GM18505 (cell line): Measurements from ENCODE around the gene TMEM176B.

Experiments used
- ATAC-seq: cut with Tn5 transposase; IDR thresholded peaks from one replicate; pipeline ENCODE4 v1.9.1; 2021; ENCODE audit not compliant: unreplicated experiment
- POLR2A ChIP-seq: IDR thresholded peaks from 4 replicates; pipeline ENCODE4 v1.6.1; 2011; ENCODE audit warnings: borderline replicate concordance; ENCODE audit not compliant: insufficient read depth, insufficient read length; ENCODE audit errors: extremely low read depth

TMEM176B gene

DNA sequence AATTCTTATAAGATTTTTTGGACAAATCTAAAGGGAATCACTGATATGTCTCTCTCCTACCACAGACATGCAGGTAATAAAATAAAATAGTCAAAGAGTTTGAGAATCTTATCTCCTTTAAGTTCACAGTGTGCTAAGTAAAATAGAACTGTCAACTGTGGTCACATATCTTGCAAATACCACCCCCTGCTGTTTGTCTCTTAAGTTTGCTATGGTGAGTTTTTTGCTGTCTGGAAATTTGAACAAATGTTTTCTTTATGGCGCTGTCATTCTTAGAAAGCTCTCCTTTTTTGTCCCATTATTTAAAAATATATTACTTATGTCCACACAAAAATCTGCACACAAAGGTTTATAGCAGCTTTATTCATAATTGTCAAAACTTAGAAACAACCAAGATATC is 43.3 kb downstream of the TMEM176B start:
- TF ChIP-seq POLR2A, result no peak
- no peak for ATAC-seq

DNA sequence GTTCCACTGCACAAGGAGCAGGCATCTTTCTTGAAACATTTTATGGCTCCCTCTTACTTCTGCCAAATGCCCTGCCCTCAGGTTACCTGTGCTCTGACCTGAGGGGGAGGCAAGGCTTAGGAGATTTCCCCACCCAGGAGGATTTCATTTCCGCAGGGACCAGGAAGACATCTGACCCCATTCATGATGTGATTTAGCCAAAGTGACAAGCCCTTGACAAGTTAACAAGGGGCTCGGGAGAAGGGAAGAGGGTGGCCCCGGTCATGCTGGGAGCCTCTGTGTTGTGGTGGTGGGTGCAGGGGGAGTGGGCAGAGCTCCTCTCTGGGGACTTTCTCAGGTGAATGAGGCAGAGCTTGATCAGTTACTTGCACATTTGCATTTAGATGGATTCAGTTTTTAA is 44.0 kb downstream of the TMEM176B start:
- no peak for TF ChIP-seq POLR2A
- no peak for ATAC-seq

DNA sequence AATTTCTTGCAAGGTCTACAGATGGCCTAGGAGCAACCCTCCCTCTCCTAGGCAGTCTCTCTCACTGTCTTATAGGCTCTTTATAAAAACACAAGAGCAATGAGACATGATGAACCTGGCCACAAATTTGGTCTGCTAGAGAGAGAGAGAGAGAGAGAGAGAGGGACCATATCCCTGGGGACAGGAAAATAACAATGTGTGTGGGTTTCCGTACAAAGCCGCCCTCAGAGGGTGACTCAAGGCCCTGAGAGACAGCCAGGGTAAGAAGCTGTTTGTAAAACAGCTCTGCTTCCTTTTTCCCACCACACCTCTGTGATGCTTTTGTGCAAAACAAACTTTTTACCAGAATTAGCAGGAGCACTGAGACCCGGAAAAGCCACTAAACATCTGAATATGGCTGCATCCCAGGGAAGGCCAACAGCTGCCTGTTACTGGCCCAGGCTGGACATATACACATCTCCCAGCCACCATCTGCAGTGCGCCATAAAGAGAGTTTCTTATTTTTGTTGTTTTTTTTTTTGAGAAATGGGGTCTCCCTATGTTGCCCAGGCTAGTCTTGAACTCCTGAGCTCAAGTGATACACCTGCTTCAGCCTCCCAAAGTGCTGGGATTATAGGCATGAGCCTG is 44.6 kb downstream of the TMEM176B start:
- TF ChIP-seq POLR2A, result no peak
- no peak for ATAC-seq

DNA sequence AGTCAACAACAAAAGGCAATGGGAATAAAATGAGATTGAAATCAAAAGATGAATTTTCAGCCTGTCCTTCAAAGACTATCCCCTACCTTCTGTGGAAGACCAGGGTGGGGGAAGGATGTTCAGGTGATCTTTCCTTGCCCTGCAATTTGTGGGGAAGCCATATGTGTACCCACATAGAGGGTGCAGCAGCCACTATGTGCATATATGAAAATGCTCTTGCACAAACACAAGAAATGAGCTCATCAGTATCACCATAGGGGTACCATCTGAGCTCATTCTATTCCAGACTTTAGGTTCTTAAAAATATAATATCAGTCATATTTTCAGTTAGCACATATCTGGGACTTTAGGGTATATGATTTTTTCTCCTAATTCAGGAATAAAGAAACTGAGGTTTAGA is 45.2 kb downstream of the TMEM176B start:
- no peak for TF ChIP-seq POLR2A
- ATAC-seq, result no peak

DNA sequence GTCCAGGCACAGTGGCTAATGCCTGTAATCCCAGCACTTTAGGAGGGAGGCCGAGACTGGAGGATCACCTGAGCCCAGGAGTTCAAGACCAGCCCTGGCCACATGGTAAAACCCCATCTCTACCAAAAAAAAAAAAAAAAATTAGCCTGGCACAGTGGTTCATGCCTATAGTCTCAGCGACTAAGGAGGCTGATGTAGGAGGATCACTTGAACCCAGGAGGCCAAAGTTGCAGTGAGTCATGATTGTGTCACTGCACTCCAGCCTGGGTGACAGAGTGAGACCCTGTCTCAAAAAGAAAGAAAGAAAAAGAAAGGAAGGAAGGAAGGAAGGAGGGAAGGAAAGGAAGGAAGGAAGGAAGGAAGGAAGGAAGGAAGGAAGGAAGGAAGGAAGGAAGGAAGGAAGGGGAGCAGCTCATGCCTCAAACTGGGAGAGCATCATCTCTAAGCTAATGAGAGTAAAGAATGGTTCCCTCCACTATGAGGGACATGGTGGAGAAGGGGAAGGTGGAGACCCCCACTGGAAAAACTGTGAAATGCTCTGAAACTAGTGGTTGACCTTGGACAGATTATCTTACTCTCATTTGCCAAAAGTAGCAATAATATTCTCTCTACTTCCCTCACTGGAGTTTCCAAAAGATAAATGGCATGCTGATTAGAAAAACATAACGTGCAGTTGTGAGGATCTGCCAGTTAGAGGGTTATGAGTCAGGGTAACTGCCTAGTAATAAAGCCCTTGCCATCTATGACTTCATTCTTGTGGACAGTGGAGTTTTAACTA is 46.1 kb downstream of the TMEM176B start:
- no peak for TF ChIP-seq POLR2A
- no peak for ATAC-seq

DNA sequence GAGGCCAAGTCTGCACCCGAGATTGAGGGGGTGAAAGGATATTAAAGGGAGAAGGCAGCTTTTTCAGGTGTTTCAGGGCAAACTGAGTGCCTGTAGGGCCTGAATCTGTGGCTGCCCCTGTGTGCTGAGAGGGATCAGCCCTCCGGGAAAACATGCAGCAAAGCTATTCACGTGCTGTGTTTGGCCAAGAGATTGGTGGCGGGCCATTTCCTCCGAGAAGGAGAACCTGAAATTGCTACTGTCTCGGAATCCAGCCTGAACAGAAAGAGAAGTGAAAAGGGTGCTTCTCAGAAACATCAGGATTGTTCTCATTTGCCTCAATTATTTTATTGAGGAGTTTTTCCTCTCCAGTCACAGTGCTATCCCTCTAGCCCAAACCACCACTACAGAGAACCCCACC is 46.9 kb downstream of the TMEM176B start:
- TF ChIP-seq POLR2A, result no peak
- no peak for ATAC-seq

DNA sequence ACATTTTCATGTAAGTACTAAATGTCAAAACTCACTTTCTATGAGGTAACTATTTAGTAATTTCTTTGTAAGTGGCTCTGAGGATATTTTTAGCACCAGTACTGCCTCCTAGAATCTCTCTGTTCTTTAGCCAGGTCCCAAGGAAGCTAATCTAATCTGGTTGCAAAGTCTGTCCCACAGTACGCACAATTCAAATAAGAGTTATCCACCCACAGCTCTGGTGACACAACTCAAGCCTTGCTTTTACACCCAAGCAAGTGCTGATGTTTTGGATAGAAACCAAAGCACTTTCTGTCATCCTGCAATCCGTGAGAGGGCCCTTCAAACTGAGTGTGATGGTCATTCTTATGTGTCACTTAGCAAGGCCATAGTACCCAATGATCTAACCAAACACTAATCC is 48.5 kb downstream of the TMEM176B start:
- TF ChIP-seq POLR2A, result no peak

DNA sequence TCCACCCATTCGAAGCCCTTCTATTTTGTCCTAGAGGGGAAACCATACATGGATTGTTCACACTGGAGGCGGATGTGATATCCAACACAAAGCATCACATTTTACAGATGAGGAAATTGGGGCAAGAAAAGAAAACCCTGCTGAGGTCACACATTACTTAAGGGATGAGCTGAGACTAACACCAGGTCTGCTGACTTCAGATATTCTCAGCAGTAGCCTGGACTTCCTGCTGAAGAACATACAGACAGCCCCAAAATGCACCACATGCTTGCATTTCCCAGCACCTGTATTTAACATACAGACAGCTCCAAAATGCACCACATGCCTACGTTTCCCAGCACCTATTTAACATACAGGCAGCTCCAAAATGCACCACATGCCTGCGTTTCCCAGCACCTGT is 51.8 kb downstream of the TMEM176B start:
- no peak for TF ChIP-seq POLR2A
- ATAC-seq, result no peak

More for the DNA sequence above, 48.5 kb downstream of the TMEM176B start:
- ATAC-seq, result no peak

DNA sequence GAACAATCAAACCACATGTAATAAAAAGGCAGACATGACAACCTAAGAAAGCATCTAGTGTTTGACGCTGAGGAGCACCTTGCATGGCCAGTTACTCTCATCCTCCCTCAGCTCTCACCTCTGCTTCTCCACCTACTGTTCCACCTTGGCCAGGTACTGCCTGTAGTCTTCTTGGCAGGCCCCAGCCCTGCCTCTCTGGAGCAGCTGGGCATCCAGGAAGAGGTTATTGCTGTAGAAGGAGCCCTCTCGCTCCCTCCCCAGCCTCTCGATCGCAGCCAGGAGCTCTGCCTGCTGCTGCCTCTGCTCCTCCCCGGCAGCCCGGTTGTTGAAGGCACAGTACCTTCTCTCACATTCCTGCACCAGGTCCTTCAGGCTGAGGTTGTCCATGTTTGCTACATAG is 53.2 kb downstream of the TMEM176B start:
- TF ChIP-seq POLR2A, result no peak
- no peak for ATAC-seq

DNA sequence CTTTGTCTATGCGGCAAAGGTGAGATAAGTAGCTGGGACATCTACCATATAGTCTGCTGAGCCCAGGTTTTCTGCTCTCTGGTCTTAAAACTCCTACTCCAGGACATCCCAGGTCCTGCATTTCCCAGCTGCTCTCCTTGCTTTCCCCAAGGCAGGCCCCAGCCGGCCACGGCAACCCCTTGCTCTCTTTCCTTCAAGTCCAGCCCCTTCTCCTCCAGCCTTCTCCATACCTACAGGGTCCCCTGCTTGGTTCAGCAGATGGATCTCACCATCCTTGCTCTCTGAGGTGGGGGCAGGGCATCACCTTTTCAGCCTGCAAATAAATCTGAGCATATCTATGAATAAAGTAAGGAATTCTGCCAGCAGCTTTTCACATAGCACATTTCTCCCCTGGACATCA is 54.3 kb downstream of the TMEM176B start:
- no peak for ATAC-seq
- TF ChIP-seq POLR2A, result no peak

DNA sequence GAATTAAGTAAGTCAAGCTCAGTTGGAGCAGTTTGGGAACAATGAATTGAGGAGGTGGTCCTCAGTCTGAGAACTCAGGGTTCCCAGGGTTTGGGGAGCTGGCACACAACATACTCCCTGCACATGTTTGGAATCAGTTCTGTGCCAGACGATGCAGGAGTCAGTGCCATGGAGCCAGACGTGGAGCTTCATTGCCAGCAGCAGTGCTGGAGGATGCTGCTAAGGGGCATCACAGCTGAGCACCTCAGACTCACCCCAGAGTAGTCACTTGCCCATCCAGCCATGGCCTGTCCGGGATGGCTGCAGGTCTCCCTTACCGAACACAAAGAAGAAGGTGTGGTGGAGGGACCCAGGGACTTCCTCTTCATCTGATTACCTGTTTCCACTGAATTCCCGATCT is 55.1 kb downstream of the TMEM176B start:
- no peak for ATAC-seq
- TF ChIP-seq POLR2A, result no peak

DNA sequence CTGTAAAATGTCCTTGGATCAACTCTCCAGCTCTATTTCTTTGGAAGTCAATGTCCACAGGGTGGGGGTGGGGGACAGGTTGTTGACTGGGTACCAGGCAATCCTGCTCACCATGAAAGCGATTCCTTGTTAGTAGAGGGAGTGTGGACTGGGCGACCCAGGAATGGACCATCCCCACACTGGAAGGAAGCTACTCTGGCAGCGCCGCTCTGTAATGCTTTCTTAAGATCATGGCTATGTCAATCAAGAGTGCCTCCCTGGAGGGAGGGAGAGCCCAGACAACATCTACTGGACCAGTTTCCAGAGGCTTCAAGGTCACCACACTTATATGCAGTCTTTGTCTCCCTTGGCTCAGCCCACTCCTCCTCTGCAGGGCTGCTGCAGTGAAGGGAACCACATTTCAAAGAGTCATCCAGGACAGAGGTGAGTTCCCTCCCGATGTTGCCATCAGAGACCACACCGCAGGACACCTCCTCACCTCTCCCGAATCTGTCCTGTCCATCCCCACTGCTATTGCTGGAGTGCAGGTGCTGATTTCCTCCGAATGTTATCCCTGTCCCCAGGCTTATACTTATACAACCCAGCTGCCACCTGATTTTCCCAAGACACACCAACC is 56.0 kb downstream of the TMEM176B start:
- ATAC-seq, result no peak
- peak; percentile 40 for TF ChIP-seq POLR2A

DNA sequence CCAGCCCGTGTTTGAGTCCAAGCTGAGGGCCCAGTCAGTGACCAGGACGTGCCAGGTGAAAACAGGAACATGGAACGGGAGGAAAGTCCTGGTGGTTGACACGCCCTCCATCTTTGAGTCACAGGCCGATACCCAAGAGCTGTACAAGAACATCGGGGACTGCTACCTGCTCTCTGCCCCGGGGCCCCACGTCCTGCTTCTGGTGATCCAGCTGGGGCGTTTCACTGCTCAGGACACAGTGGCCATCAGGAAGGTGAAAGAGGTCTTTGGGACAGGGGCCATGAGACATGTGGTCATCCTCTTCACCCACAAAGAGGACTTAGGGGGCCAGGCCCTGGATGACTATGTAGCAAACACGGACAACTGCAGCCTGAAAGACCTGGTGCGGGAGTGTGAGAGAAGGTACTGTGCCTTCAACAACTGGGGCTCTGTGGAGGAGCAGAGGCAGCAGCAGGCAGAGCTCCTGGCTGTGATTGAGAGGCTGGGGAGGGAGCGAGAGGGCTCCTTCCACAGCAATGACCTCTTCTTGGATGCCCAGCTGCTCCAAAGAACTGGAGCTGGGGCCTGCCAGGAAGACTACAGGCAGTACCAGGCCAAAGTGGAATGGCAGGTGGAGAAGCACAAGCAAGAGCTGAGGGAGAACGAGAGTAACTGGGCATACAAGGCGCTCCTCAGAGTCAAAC is 57.7 kb downstream of the TMEM176B start:
- TF ChIP-seq POLR2A, result no peak

More for the DNA sequence above, 57.7 kb downstream of the TMEM176B start:
- no peak for ATAC-seq
